B cell (primary cell): ENCODE data around the gene UCP2. TPM values are rescaled to one million over a fixed set of nuclear protein-coding genes. Genes with fewer than 3 reads are reported as not detected.
A peak's percentile ranks its signal among the peaks of the same experiment; 100 is the strongest.

Experiments used
- ATAC-seq: fragments of 200-7000 bp; cut with Tn5 transposase; one replicate; pipeline ENCODE4 v1.10.0; 2021; ENCODE audit warnings: low read depth, mild to moderate bottlenecking, moderate number of reproducible peaks, moderate library complexity
- CTCF ChIA-PET: fragments of 350-600 bp; sonication (Branson Sonifier 250); formaldehyde crosslinking; loops from one replicate; lab custom pipeline; 2021; ENCODE audit warnings: antibody characterized with exemption, inconsistent platforms; lab: Charles Lee
- POLR2A ChIA-PET: fragments of 350-600 bp; sonication (Branson Sonifier 250); formaldehyde crosslinking; loops from one replicate; lab custom pipeline; 2021; ENCODE audit warnings: antibody characterized with exemption; lab: Charles Lee
- DNase-seq: peaks from one replicate; pipeline ENCODE4 v3.0.0; 2013
- H2AFZ ChIP-seq: 2 replicates; pipeline ENCODE4 v1.6.1; 2012; ENCODE audit warnings: mild to moderate bottlenecking, low read depth, low read length; ENCODE audit not compliant: insufficient read depth, poor library complexity, severe bottlenecking
- H3K27ac ChIP-seq, 2 donors: 1 replicate in 1 of 2; 2 replicates in 1 of 2; pipeline ENCODE4 v1.5.1; 2012 to 2013; ENCODE audit warnings: low read length in 2 of 2, mild to moderate bottlenecking in 2 of 2, moderate library complexity in 1 of 2
- H3K27me3 ChIP-seq, 4 experiments: fragments of 200-600 bp in 1 of 4; sonication (generic) in 1 of 4; replicated peaks in 1 of 4; 1 replicate in 2 of 4; 2 replicates in 2 of 4; pipeline versions ENCODE4 v1.6.1 to v1.7.0; 2013 to 2016; ENCODE audit warnings: low read length in 3 of 4, mild to moderate bottlenecking in 2 of 4, mixed read lengths in 1 of 4, moderate library complexity in 1 of 4; ENCODE audit not compliant: insufficient read depth in 4 of 4, control insufficient read depth in 3 of 4; ENCODE audit errors: control extremely low read depth in 1 of 4
- H3K36me3 ChIP-seq, 2 experiments: replicated peaks in 1 of 2; 1 replicate in 1 of 2; 2 replicates in 1 of 2; pipeline versions ENCODE4 v1.6.1 to v1.7.1; 2013; ENCODE audit warnings: low read length in 1 of 2; ENCODE audit not compliant: insufficient read depth in 2 of 2, control insufficient read depth in 1 of 2; ENCODE audit errors: control extremely low read depth in 1 of 2, extremely low read depth in 1 of 2
- H3K4me1 ChIP-seq, 2 donors: fragments of 200-600 bp in 1 of 2; sonication (generic) in 1 of 2; 1 replicate in 1 of 2; 2 replicates in 1 of 2; pipeline versions ENCODE4 v1.5.1 to v1.6.1; 2013 to 2017; ENCODE audit warnings: low read length in 2 of 2; ENCODE audit not compliant: control insufficient read depth in 2 of 2, insufficient read depth in 2 of 2
- H3K4me2 ChIP-seq: replicated peaks from 2 replicates; pipeline ENCODE3; 2012; ENCODE audit warnings: mild to moderate bottlenecking, low read depth, low read length; ENCODE audit not compliant: poor library complexity, severe bottlenecking
- H3K4me3 ChIP-seq, 5 experiments: fragments of 200-600 bp in 1 of 5; sonication (generic) in 1 of 5; 1 replicate in 3 of 5; 2 replicates in 2 of 5; pipeline versions ENCODE4 v1.5.1 to v1.7.0; 2011 to 2016; ENCODE audit warnings: low read length in 4 of 5, mild to moderate bottlenecking in 4 of 5, low read depth in 2 of 5, control low read depth in 1 of 5, moderate library complexity in 1 of 5; ENCODE audit not compliant: insufficient read depth in 1 of 5; ENCODE audit errors: control extremely low read depth in 1 of 5, extremely low read depth in 1 of 5
- H3K79me2 ChIP-seq: fragments of 200-600 bp; sonication (generic); one replicate; pipeline ENCODE4 v1.6.0; 2016; ENCODE audit warnings: low read length; ENCODE audit not compliant: control insufficient read depth, insufficient read depth
- H3K9ac ChIP-seq: fragments of 200-600 bp; sonication (generic); 2 replicates; pipeline ENCODE4 v1.6.1; 2017; ENCODE audit warnings: mild to moderate bottlenecking, low read length, moderate library complexity
- H3K9me3 ChIP-seq, 3 donors: one replicate each; pipeline versions ENCODE4 v1.6.1 to v1.7.1; 2013; ENCODE audit warnings: low read length in 2 of 3; ENCODE audit not compliant: control insufficient read depth in 2 of 3, insufficient read depth in 1 of 3; ENCODE audit errors: control extremely low read depth in 1 of 3
- H4K20me1 ChIP-seq: 2 replicates; pipeline ENCODE4 v1.6.0; 2012; ENCODE audit warnings: mild to moderate bottlenecking, low read length; ENCODE audit not compliant: insufficient read depth, control insufficient read depth, poor library complexity, severe bottlenecking
- H3K27ac Mint-ChIP-seq: one replicate; pipeline ENCODE4 v1.8.0; 2021; ENCODE audit warnings: mixed read lengths
- H3K27me3 Mint-ChIP-seq: one replicate; pipeline ENCODE4 v1.8.0; 2021; ENCODE audit warnings: mixed read lengths
- H3K4me1 Mint-ChIP-seq: one replicate; pipeline ENCODE4 v1.8.0; 2021; ENCODE audit warnings: mixed read lengths
- H3K4me3 Mint-ChIP-seq: one replicate; pipeline ENCODE4 v1.8.0; 2021; ENCODE audit warnings: mixed read lengths
- H3K9me3 Mint-ChIP-seq: one replicate; pipeline ENCODE4 v1.8.0; 2022; ENCODE audit warnings: mixed read lengths; ENCODE audit not compliant: insufficient read depth
- EZH2 ChIP-seq: IDR thresholded peaks from 2 replicates; pipeline ENCODE4 v1.6.1; 2012; ENCODE audit warnings: borderline replicate concordance, low read depth, mild to moderate bottlenecking, moderate library complexity, low read length; ENCODE audit not compliant: insufficient read depth, poor library complexity, severe bottlenecking
- WGBS: methylation state at CpG from one replicate; pipeline ENCODE4 v1.1.5; 2013; ENCODE audit warnings: missing lambda C conversion rate; ENCODE audit not compliant: insufficient coverage; 5-methylcytosine and 5-hydroxymethylcytosine counted together
- intact Hi-C: fragments of 100-400 bp; cut with micrococcal nuclease; formaldehyde crosslinking; loops from one replicate; pipeline ENCODE4 v1.10.0; 2022
- polyA plus RNA-seq: library from polyadenylated mRNA; depleted of rRNA; stranded (reverse); fragments of >200 nt; gene quantifications from 2 replicates; pipeline ENCODE4 v1.2.3, GENCODE V29; 2012
- total RNA-seq, 2 donors: library from RNA; stranded (reverse); fragments of 120-200 nt in 1 of 2; gene quantifications; 1 replicate in 1 of 2; 2 replicates in 1 of 2; pipeline versions ENCODE4 v1.2.3 to v1.2.4, GENCODE V29; 2013 to 2022
- TF ChIP-seq, protein P1 (sequence below): fragments of 200-600 bp; IDR thresholded peaks from one replicate; pipeline ENCODE4 v1.8.0; 2022; ENCODE audit warnings: antibody characterized with exemption, mild to moderate bottlenecking

Gene UCP2
- total and polyA plus RNA-seq, 2 donors (not counting 1 experiment from before 2014, with no cell fraction given): 613 to 697 TPM

GRCh38 chr11:73995247-73995646 lies 12.6 kb upstream of the UCP2 start:
- Mint-ChIP-seq H3K4me1 (peaks cover 85% of the 10 kb centered on the region), H3K4me3 (peak overlapping the region; percentile 77), H3K27ac (peak overlapping the region; percentile 100), H3K9me3 (no peaks in the 10 kb centered on the region), H3K27me3 (no peaks in the 10 kb centered on the region)
- Histone ChIP-seq H3K4me2 (peak overlapping the region; percentile 69), H3K36me3 (no peaks in the 10 kb centered on the region), H2AFZ (no peak overlapping the region), H3K4me3 (peak overlapping the region in 2 of 5 experiments; percentile 8 to 32), H3K27ac (peak overlapping the region; percentile 83 to 98), H3K9ac (peak overlapping the region; percentile 65), H3K27me3 (no peaks in the 10 kb centered on the region), H3K79me2 (peaks cover 8% of the 10 kb centered on the region), H3K9me3 (peaks cover 0 to 4% (median 0%) of the 10 kb centered on the region in 3 donors), H3K4me1 (peaks cover 91 to 92% of the 10 kb centered on the region in 2 donors), H4K20me1 (no peaks in the 10 kb centered on the region)
- TF ChIP-seq, protein P1, sequence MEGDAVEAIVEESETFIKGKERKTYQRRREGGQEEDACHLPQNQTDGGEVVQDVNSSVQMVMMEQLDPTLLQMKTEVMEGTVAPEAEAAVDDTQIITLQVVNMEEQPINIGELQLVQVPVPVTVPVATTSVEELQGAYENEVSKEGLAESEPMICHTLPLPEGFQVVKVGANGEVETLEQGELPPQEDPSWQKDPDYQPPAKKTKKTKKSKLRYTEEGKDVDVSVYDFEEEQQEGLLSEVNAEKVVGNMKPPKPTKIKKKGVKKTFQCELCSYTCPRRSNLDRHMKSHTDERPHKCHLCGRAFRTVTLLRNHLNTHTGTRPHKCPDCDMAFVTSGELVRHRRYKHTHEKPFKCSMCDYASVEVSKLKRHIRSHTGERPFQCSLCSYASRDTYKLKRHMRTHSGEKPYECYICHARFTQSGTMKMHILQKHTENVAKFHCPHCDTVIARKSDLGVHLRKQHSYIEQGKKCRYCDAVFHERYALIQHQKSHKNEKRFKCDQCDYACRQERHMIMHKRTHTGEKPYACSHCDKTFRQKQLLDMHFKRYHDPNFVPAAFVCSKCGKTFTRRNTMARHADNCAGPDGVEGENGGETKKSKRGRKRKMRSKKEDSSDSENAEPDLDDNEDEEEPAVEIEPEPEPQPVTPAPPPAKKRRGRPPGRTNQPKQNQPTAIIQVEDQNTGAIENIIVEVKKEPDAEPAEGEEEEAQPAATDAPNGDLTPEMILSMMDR: no peak
- TF ChIP-seq EZH2: no peak
- peak; percentile 60 for ATAC-seq
- intact Hi-C loops: loop anchor here (1.0 to 10.0 kb wide), 4 partner anchors 15 to 1560 kb away; partner anchors contain the start of gene CLPB
- DNase-seq: peak; percentile 87
- ChIA-PET CTCF (interaction anchor here (0.9 to 7.3 kb wide), 8 partner anchors 9 to 38 kb away, joined by 3 to 63 read pairs (median 4); partner anchors contain the start of gene UCP2), POLR2A (interaction anchor here (0.8 to 5.4 kb wide), 6 partner anchors 9 to 260 kb away, joined by 3 to 77 read pairs (median 4); partner anchors contain the start of gene UCP2)
- no CpG with 5 or more reads among the region's 2 CpGs for WGBS

DNA sequence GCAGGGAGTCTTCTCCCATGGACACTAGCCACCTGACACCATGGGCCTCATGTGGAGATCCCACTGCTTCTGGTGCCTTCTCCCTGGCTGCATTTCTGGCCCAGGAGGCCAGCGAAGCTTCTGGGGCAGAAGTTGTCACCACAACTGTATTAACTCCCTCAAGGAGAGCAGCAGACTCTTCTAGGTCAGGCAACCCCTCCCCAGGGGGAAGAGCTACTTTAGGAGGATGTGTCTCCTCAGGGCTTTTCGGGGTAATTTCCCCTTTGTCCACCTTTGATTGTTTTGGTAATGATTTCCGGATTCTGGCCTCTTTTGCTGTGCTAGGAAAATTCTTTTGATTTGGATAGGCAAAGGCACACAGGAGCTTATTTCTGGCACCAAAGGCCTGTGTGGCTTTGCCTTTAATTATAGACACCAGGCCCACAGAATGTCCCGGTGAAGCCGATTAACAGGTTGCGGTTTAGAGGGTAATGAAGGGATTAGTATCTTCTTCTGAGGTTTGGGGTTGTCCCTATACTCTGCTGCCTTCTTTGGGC lies 8.9 kb upstream of the UCP2 start:
- H3K9ac ChIP-seq: no peak overlapping the region
- H3K27me3 ChIP-seq: no peaks in the 10 kb centered on the region
- H3K4me1 ChIP-seq: peaks cover 61 to 63% of the 10 kb centered on the region in 2 donors
- peak overlapping the region; percentile 65 for H3K4me3 Mint-ChIP-seq
- H3K9me3 ChIP-seq: peaks cover 0 to 4% (median 0%) of the 10 kb centered on the region in 3 donors
- intact Hi-C loops: loop anchor here (10.0 kb wide), 1 partner anchor 1557 kb away; the partner anchor contains the start of gene CLPB
- POLR2A ChIA-PET: interaction anchor here (0.7 to 5.4 kb wide), 3 partner anchors 10 to 29 kb away, joined by 3 to 77 read pairs (median 3); partner anchors contain the start of gene UCP2
- peaks cover 62% of the 10 kb centered on the region for H3K4me1 Mint-ChIP-seq
- H3K27me3 Mint-ChIP-seq: no peaks in the 10 kb centered on the region
- H3K36me3 ChIP-seq: no peaks in the 10 kb centered on the region
- peak overlapping the region; percentile 52 for H3K4me2 ChIP-seq
- CTCF ChIA-PET: interaction anchor here (0.9 to 7.3 kb wide), 5 partner anchors 10 to 28 kb away, joined by 3 to 63 read pairs (median 3); partner anchors contain the start of gene UCP2
- H3K27ac ChIP-seq: peak overlapping the region; percentile 29 to 59
- peak overlapping the region; percentile 75 for H3K27ac Mint-ChIP-seq
- TF ChIP-seq EZH2: no peak
- TF ChIP-seq, protein P1: no peak
- DNase-seq: peak; percentile 66
- no peaks in the 10 kb centered on the region for H4K20me1 ChIP-seq
- H3K9me3 Mint-ChIP-seq: no peaks in the 10 kb centered on the region
- H3K79me2 ChIP-seq: peaks cover 8% of the 10 kb centered on the region
- no peak overlapping the region for H3K4me3 ChIP-seq
- peak overlapping the region; percentile 13 for H2AFZ ChIP-seq
- WGBS: 49% methylated on average over 4 of the region's 6 CpGs
- peak; percentile 21 for ATAC-seq
